HCT116 (cell line): ENCODE measurements around the gene SRPRA. TPM values are rescaled to one million over a fixed set of nuclear protein-coding genes. Genes with fewer than 3 reads are reported as not detected.

Experiments used
- ATAC-seq: fragments of 200-7000 bp; cut with Tn5 transposase; 2 replicates; pipeline ENCODE4 v1.9.1; 2020; ENCODE audit warnings: mild to moderate bottlenecking, moderate library complexity
- BruUV-seq: library from RNA; stranded (reverse); fragments of 400-500 nt; replicated peaks from 2 replicates; lab custom pipeline; 2021; lab: Mats Ljungman, UMichigan
- CTCF ChIA-PET: fragments of 300-600 bp; sonication (Branson Sonifier 250); formaldehyde crosslinking; loops from one replicate; lab custom pipeline; 2021; ENCODE audit warnings: antibody characterized with exemption; lab: Charles Lee
- POLR2A ChIA-PET: fragments of 300-600, 350-600 bp; sonication (Branson Sonifier 250); formaldehyde crosslinking; loops from one replicate; lab custom pipeline; 2021; ENCODE audit warnings: antibody characterized with exemption; lab: Charles Lee
- RAD21 ChIA-PET, 2 experiments: fragments of 300-600 bp; sonication (Branson Sonifier 250); formaldehyde crosslinking; loops; one replicate each; lab custom pipeline; 2023; ENCODE audit warnings: low total read pairs in 2 of 2; ENCODE audit not compliant: uncharacterized antibody in 2 of 2, unreplicated experiment in 2 of 2, low non-redundant PET in 1 of 2; lab: Charles Lee
- DNase-seq: peaks from one replicate; pipeline ENCODE4 v3.0.0-alpha.2; 2010; ENCODE audit warnings: low read depth, low spot score
- H2AFZ ChIP-seq: fragments of 200-600 bp; shearing (Covaris generic), sonication (generic); 2 replicates; pipeline ENCODE4 v1.6.1; 2017; ENCODE audit warnings: low read depth, mixed run types, mixed read lengths, antibody characterized with exemption, low read length; ENCODE audit not compliant: poor library complexity, severe bottlenecking
- H3K27ac ChIP-seq: 2 replicates; pipeline ENCODE4 v1.5.1; 2012; ENCODE audit warnings: low read depth, low read length
- H3K27me3 ChIP-seq: fragments of 200-600 bp; sonication (generic); 2 replicates; pipeline ENCODE4 v1.6.1; 2016; ENCODE audit warnings: mixed run types, low read length, mixed read lengths; ENCODE audit not compliant: insufficient read depth
- H3K36me3 ChIP-seq, 2 experiments: fragments of 200-500 bp in 1 of 2; fragments of 200-600 bp in 1 of 2; sonication (Bioruptor generic) in 1 of 2; sonication (generic) in 1 of 2; 2 replicates each; pipeline versions ENCODE4 v1.5.1 to v1.6.1; 2014 to 2016; ENCODE audit warnings: low read length in 2 of 2, inconsistent platforms in 1 of 2, mixed read lengths in 1 of 2, mixed run types in 1 of 2; ENCODE audit not compliant: insufficient read depth in 2 of 2, control insufficient read depth in 1 of 2
- H3K4me1 ChIP-seq, 2 experiments: fragments of 200-600 bp in 1 of 2; sonication (generic) in 1 of 2; 2 replicates each; pipeline versions ENCODE4 v1.5.1 to v1.6.1; 2012 to 2017; ENCODE audit warnings: low read length in 2 of 2, inconsistent platforms in 1 of 2, mild to moderate bottlenecking in 1 of 2, mixed read lengths in 1 of 2, mixed run types in 1 of 2, moderate library complexity in 1 of 2; ENCODE audit not compliant: insufficient read depth in 2 of 2, control insufficient read depth in 1 of 2
- H3K4me2 ChIP-seq: fragments of 200-600 bp; sonication (generic); 2 replicates; pipeline ENCODE4 v1.6.1; 2017; ENCODE audit warnings: mixed run types, low read length, mixed read lengths
- H3K4me3 ChIP-seq, 2 experiments: fragments of 200-600 bp in 1 of 2; sonication (generic) in 1 of 2; replicated peaks in 1 of 2; 2 replicates each; pipeline ENCODE4 v1.5.1; 2011 to 2016; ENCODE audit warnings: low read length in 2 of 2, control low read depth in 1 of 2, low read depth in 1 of 2, mild to moderate bottlenecking in 1 of 2, mixed read lengths in 1 of 2, mixed run types in 1 of 2
- H3K79me2 ChIP-seq: fragments of 200-600 bp; sonication (generic); 2 replicates; pipeline ENCODE4 v1.6.1; 2017; ENCODE audit warnings: mild to moderate bottlenecking, mixed run types, low read length, moderate library complexity, mixed read lengths; ENCODE audit not compliant: insufficient read depth
- H3K9ac ChIP-seq: fragments of 200-600 bp; sonication (generic); 2 replicates; pipeline ENCODE4 v1.6.1; 2016; ENCODE audit warnings: low read length, mixed read lengths
- H3K9me2 ChIP-seq: fragments of 200-600 bp; sonication (generic), shearing (Covaris generic); 2 replicates; pipeline ENCODE4 v1.6.1; 2017; ENCODE audit warnings: mixed run types, mild to moderate bottlenecking, moderate library complexity; ENCODE audit not compliant: insufficient read depth
- H3K9me3 ChIP-seq, 2 experiments: fragments of 200-500 bp in 1 of 2; fragments of 200-600 bp in 1 of 2; sonication (Bioruptor generic) in 1 of 2; sonication (generic) in 1 of 2; 2 replicates each; pipeline ENCODE4 v1.6.1; 2014 to 2017; ENCODE audit warnings: low read length in 2 of 2, mixed read lengths in 2 of 2, inconsistent platforms in 1 of 2, low read depth in 1 of 2, mild to moderate bottlenecking in 1 of 2, mixed run types in 1 of 2, moderate library complexity in 1 of 2; ENCODE audit not compliant: control insufficient read depth in 1 of 2, insufficient read depth in 1 of 2
- H4K20me1 ChIP-seq: fragments of 200-600 bp; sonication (generic), shearing (Covaris generic); 2 replicates; pipeline ENCODE4 v1.6.1; 2017; ENCODE audit warnings: mixed run types, mild to moderate bottlenecking, moderate library complexity; ENCODE audit not compliant: insufficient read depth
- CBX3 ChIP-seq: IDR thresholded peaks from 2 replicates; pipeline ENCODE4 v1.6.1; 2012; ENCODE audit warnings: low read depth
- EGR1 ChIP-seq: IDR thresholded peaks from 2 replicates; pipeline ENCODE4 v1.6.1; 2012; ENCODE audit warnings: low read depth
- ELF1 ChIP-seq: IDR thresholded peaks from 2 replicates; pipeline ENCODE4 v1.6.1; 2012; ENCODE audit warnings: low read depth, borderline replicate concordance
- EZH2 ChIP-seq: fragments of 200-600 bp; sonication (generic); IDR thresholded peaks from 2 replicates; pipeline ENCODE4 v1.6.1; 2017; ENCODE audit warnings: antibody characterized with exemption, mixed run types
- JUND ChIP-seq: IDR thresholded peaks from 2 replicates; pipeline ENCODE4 v1.6.1; 2012
- TCF7L2 ChIP-seq: IDR thresholded peaks from 2 replicates; pipeline ENCODE4 v1.7.0; 2011; ENCODE audit warnings: borderline replicate concordance, inconsistent platforms; ENCODE audit not compliant: insufficient read depth, insufficient read length; ENCODE audit errors: extremely low read depth
- YY1 ChIP-seq: IDR thresholded peaks from 2 replicates; pipeline ENCODE4 v1.6.1; 2011; ENCODE audit warnings: low read length, low read depth, moderate library complexity, mild to moderate bottlenecking; ENCODE audit not compliant: insufficient replicate concordance; ENCODE audit errors: extremely low read depth
- ZNF274 ChIP-seq: fragments of 200-500 bp; sonication (Bioruptor generic); IDR thresholded peaks from 2 replicates; pipeline ENCODE4 v1.6.1; 2014; ENCODE audit warnings: mild to moderate bottlenecking, low read depth, low read length, inconsistent platforms
- intact Hi-C: fragments of 100-400 bp; cut with micrococcal nuclease; formaldehyde crosslinking; loops from 2 replicates; pipeline ENCODE4 v1.10.0; 2022
- total RNA-seq: library from RNA; stranded (reverse); gene quantifications from one replicate; pipeline ENCODE4 v1.2.1, GENCODE V29; 2021; ENCODE audit not compliant: unreplicated experiment
- TF ChIP-seq, protein P1 (sequence below): IDR thresholded peaks from 2 replicates; pipeline ENCODE4 v1.6.1; 2012

SRPRA gene
- total RNA-seq, 1 experiment from 2014 or later: 74.5 TPM

GRCh38 chr11:126313826-126314225 is 45.1 kb upstream of the SRPRA start:
- POLR2A ChIA-PET: no interaction called here
- RAD21 ChIA-PET: no interaction called here
- H3K4me2 ChIP-seq: no peak overlapping the region
- no peaks in the 10 kb centered on the region for H3K79me2 ChIP-seq
- DNase-seq (no peak), ATAC-seq (no peak)
- H3K4me3 ChIP-seq: no peak overlapping the region
- H3K9ac ChIP-seq: no peak overlapping the region
- no peak for TF ChIP-seq JUND
- TF ChIP-seq EZH2: no peak
- no peak for TF ChIP-seq YY1
- TF ChIP-seq, all 23 proteins: peak for 0
- intact Hi-C loops: loop anchor here (10.0 kb wide), 1 partner anchor 291 kb away; no protein-coding TSS in a partner anchor
- no peaks in the 10 kb centered on the region for H4K20me1 ChIP-seq
- peaks cover 6 to 15% of the 10 kb centered on the region in 2 experiments for H3K4me1 ChIP-seq
- no peak overlapping the region for H3K27ac ChIP-seq
- H2AFZ ChIP-seq: no peak overlapping the region
- no peaks in the 10 kb centered on the region for H3K36me3 ChIP-seq
- H3K27me3 ChIP-seq: no peaks in the 10 kb centered on the region
- BruUV-seq: no TSS peak
- H3K9me2 ChIP-seq: no peaks in the 10 kb centered on the region
- CTCF ChIA-PET: interaction anchor here (1.0 kb wide), 1 partner anchor 167 kb away, joined by 3 read pairs; no protein-coding TSS in a partner anchor
- no peaks in the 10 kb centered on the region for H3K9me3 ChIP-seq

DNA sequence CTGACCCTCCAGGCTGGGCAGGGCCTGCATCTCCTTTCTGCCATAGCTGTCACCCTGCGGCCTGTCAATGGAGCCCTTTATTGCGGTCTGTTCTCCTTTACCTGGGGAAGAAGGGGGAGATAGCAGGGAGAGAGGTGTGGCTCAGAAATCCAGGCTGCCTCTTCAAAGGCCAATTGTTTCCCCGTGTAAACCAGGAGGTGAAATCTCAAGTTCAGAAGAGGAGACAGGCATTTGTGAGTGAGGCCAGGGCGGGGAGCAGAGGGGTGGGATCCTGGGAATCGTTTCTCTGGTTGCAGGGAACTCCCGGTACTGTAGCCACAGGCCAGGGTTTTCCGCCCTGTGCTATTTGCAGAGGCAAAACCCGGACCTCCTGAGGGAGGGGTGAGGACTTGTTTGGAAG is 44.3 kb upstream of the SRPRA start:
- no peak overlapping the region for H3K4me2 ChIP-seq
- no peak for TF ChIP-seq ELF1
- TF ChIP-seq EGR1: no peak
- TF ChIP-seq CBX3: no peak
- TF ChIP-seq, protein P1, sequence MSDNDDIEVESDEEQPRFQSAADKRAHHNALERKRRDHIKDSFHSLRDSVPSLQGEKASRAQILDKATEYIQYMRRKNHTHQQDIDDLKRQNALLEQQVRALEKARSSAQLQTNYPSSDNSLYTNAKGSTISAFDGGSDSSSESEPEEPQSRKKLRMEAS: no peak
- TF ChIP-seq TCF7L2: no peak
- no peak for TF ChIP-seq ZNF274
- TF ChIP-seq, all 23 proteins: peak for 0
- Histone ChIP-seq H3K36me3 (no peaks in the 10 kb centered on the region), H4K20me1 (no peaks in the 10 kb centered on the region), H3K4me1 (peaks cover 6 to 15% of the 10 kb centered on the region in 2 experiments), H3K9me2 (no peaks in the 10 kb centered on the region), H3K79me2 (no peaks in the 10 kb centered on the region), H3K27me3 (no peaks in the 10 kb centered on the region), H3K9me3 (no peaks in the 10 kb centered on the region), H3K27ac (no peak overlapping the region), H2AFZ (no peak overlapping the region), H3K9ac (no peak overlapping the region), H3K4me3 (no peak overlapping the region)
- intact Hi-C loops: loop anchor here (10.0 kb wide), 1 partner anchor 292 kb away; no protein-coding TSS in a partner anchor
- CTCF ChIA-PET: interaction anchor here (5.9 kb wide), 1 partner anchor 167 kb away, joined by 74 read pairs; no protein-coding TSS in a partner anchor
- RAD21 ChIA-PET: no interaction called here
- ATAC-seq: no peak
- BruUV-seq: no TSS peak
- no peak for DNase-seq
- POLR2A ChIA-PET: no interaction called here
